SK-N-SH (cell line): ENCODE data around the gene AHNAK. TPM values are rescaled to one million over a fixed set of nuclear protein-coding genes. Genes with fewer than 3 reads are reported as not detected.

Source experiments
- CTCF ChIA-PET: fragments of 300-600, 350-600 bp; formaldehyde crosslinking; extraction: SDS; loops from one replicate; lab custom pipeline; 2021; lab: Yijun Ruan, JAX
- POLR2A ChIA-PET: fragments of 350-600 bp; sonication (Branson Sonifier 250); formaldehyde crosslinking; extraction: SDS; loops from one replicate; lab custom pipeline; 2020; ENCODE audit warnings: antibody characterized with exemption, inconsistent platforms; lab: Yijun Ruan, JAX
- DNase-seq: peaks from one replicate; pipeline ENCODE4 v3.0.0; 2012
- H2AFZ ChIP-seq: fragments of 200-600 bp; sonication (generic); 2 replicates; pipeline ENCODE4 v1.8.1; 2016; ENCODE audit warnings: antibody characterized with exemption, mild to moderate bottlenecking, low read depth
- H3F3A ChIP-seq: fragments of 200-600 bp; sonication (generic); replicated peaks from 2 replicates; pipeline ENCODE3; 2016; ENCODE audit warnings: antibody characterized with exemption, mild to moderate bottlenecking; ENCODE audit not compliant: insufficient read depth
- H3K27ac ChIP-seq, 2 experiments: fragments of 200-500 bp in 1 of 2; fragments of 200-600 bp in 1 of 2; sonication (Bioruptor generic) in 1 of 2; sonication (generic), shearing (Covaris generic) in 1 of 2; 2 replicates each; pipeline versions ENCODE4 v1.5.1 to v1.6.1; 2014 to 2016; ENCODE audit warnings: low read depth in 2 of 2, inconsistent platforms in 1 of 2, low read length in 1 of 2, mild to moderate bottlenecking in 1 of 2, mixed read lengths in 1 of 2
- H3K27me3 ChIP-seq: fragments of 200-600 bp; sonication (generic), shearing (Covaris generic); 2 replicates; pipeline ENCODE4 v1.6.1; 2016; ENCODE audit warnings: mixed run types; ENCODE audit not compliant: insufficient read depth
- H3K36me3 ChIP-seq, 2 experiments: fragments of 200-500 bp in 1 of 2; fragments of 200-600 bp in 1 of 2; sonication (Bioruptor generic) in 1 of 2; sonication (generic) in 1 of 2; replicated peaks in 1 of 2; 2 replicates each; pipeline versions ENCODE3 to v1.5.1; 2014 to 2016; ENCODE audit warnings: low read length in 1 of 2, mild to moderate bottlenecking in 1 of 2; ENCODE audit not compliant: insufficient read depth in 2 of 2, control insufficient read depth in 1 of 2
- H3K4me1 ChIP-seq, 2 experiments: fragments of 200-500 bp in 1 of 2; fragments of 200-600 bp in 1 of 2; sonication (Bioruptor generic) in 1 of 2; sonication (generic), shearing (Covaris generic) in 1 of 2; 2 replicates each; pipeline versions ENCODE4 v1.5.1 to v1.6.1; 2014 to 2016; ENCODE audit warnings: low read depth in 1 of 2, low read length in 1 of 2, mixed run types in 1 of 2; ENCODE audit not compliant: insufficient read depth in 2 of 2, control insufficient read depth in 1 of 2
- H3K4me2 ChIP-seq: fragments of 200-600 bp; sonication (generic), shearing (Covaris generic); 2 replicates; pipeline ENCODE4 v1.6.1; 2017; ENCODE audit warnings: mixed run types
- H3K4me3 ChIP-seq, 2 experiments: fragments of 200-500 bp in 1 of 2; fragments of 200-600 bp in 1 of 2; sonication (Bioruptor generic) in 1 of 2; sonication (generic), shearing (Covaris generic) in 1 of 2; 2 replicates each; pipeline versions ENCODE4 v1.5.1 to v1.8.1; 2014 to 2016; ENCODE audit warnings: low read depth in 2 of 2, inconsistent platforms in 1 of 2, low read length in 1 of 2, mild to moderate bottlenecking in 1 of 2, mixed read lengths in 1 of 2, moderate library complexity in 1 of 2
- H3K79me2 ChIP-seq: fragments of 200-600 bp; sonication (generic); 2 replicates; pipeline ENCODE4 v1.8.1; 2017; ENCODE audit warnings: mild to moderate bottlenecking; ENCODE audit not compliant: insufficient read depth
- H3K9ac ChIP-seq: fragments of 200-600 bp; sonication (generic); 2 replicates; pipeline ENCODE4 v1.6.1; 2017; ENCODE audit warnings: mixed run types
- H3K9me2 ChIP-seq: fragments of 200-600 bp; sonication (generic); 2 replicates; pipeline ENCODE4 v1.6.1; 2017; ENCODE audit warnings: mixed run types
- H3K9me3 ChIP-seq: fragments of 200-600 bp; sonication (generic); 2 replicates; pipeline ENCODE4 v1.6.1; 2017; ENCODE audit warnings: mixed run types, mild to moderate bottlenecking, moderate library complexity
- H4K20me1 ChIP-seq: fragments of 200-600 bp; sonication (generic); 2 replicates; pipeline ENCODE4 v1.6.1; 2017; ENCODE audit warnings: mild to moderate bottlenecking, mixed run types; ENCODE audit not compliant: insufficient read depth
- CHD2 ChIP-seq: fragments of 150-350 bp; IDR thresholded peaks from 2 replicates; pipeline ENCODE4 v1.6.1; 2018; ENCODE audit warnings: low read length; ENCODE audit not compliant: partially characterized antibody
- EP300 ChIP-seq, 2 experiments: IDR thresholded peaks; 2 replicates each; pipeline versions ENCODE4 v1.4.0 to v1.6.1; 2012; ENCODE audit warnings: borderline replicate concordance in 1 of 2, low read depth in 1 of 2, low read length in 1 of 2
- EZH2phosphoT487 ChIP-seq: fragments of 200-600 bp; sonication (generic); IDR thresholded peaks from 2 replicates; pipeline ENCODE4 v1.6.1; 2017; ENCODE audit warnings: low read depth, mixed run types, mild to moderate bottlenecking, antibody characterized with exemption, moderate library complexity, borderline replicate concordance
- FOSL2 ChIP-seq: IDR thresholded peaks from 2 replicates; pipeline ENCODE4 v1.4.0; 2012; ENCODE audit warnings: low read depth, mild to moderate bottlenecking, moderate library complexity, borderline replicate concordance
- FOXJ3 ChIP-seq: sonication (generic); formaldehyde crosslinking; IDR thresholded peaks from 2 replicates; pipeline ENCODE4 v1.5.1; 2020; ENCODE audit warnings: mild to moderate bottlenecking, missing genetic modification reagents
- GABPA ChIP-seq: IDR thresholded peaks from 2 replicates; pipeline ENCODE4 v1.4.0; 2012; ENCODE audit warnings: low read depth, mild to moderate bottlenecking
- GATA2 ChIP-seq: sonication (generic); formaldehyde crosslinking; IDR thresholded peaks from 2 replicates; pipeline ENCODE4 v1.5.0; 2020; ENCODE audit warnings: mild to moderate bottlenecking, missing genetic modification reagents
- MXI1 ChIP-seq: IDR thresholded peaks from 2 replicates; pipeline ENCODE4 v1.6.1; 2012; ENCODE audit warnings: mild to moderate bottlenecking, low read depth, low read length, improper control_type of control experiment
- POLR2AphosphoS5 ChIP-seq: IDR thresholded peaks from 2 replicates; pipeline ENCODE4 v1.6.1; 2012; ENCODE audit warnings: low read depth, low read length
- RAD21 ChIP-seq: IDR thresholded peaks from 2 replicates; pipeline ENCODE4 v1.6.1; 2012; ENCODE audit warnings: mild to moderate bottlenecking, low read length
- RCOR1 ChIP-seq: fragments of 150-350 bp; IDR thresholded peaks from 2 replicates; pipeline ENCODE4 v1.6.1; 2017; ENCODE audit warnings: antibody characterized with exemption, low read length
- SIN3A ChIP-seq: IDR thresholded peaks from 2 replicates; pipeline ENCODE4 v1.6.1; 2012; ENCODE audit warnings: low read depth, mild to moderate bottlenecking, low read length, moderate library complexity, borderline replicate concordance
- SMC3 ChIP-seq: IDR thresholded peaks from 2 replicates; pipeline ENCODE4 v1.6.1; 2012; ENCODE audit warnings: low read depth, low read length, improper control_type of control experiment
- TAF1 ChIP-seq: IDR thresholded peaks from 2 replicates; pipeline ENCODE4 v1.6.1; 2012; ENCODE audit warnings: low read depth, mild to moderate bottlenecking, low read length, moderate library complexity, borderline replicate concordance
- TCF12 ChIP-seq: IDR thresholded peaks from 2 replicates; pipeline ENCODE4 v1.4.0; 2012
- TEAD4 ChIP-seq: IDR thresholded peaks from 2 replicates; pipeline ENCODE4 v1.4.0; 2012; ENCODE audit warnings: mild to moderate bottlenecking, borderline replicate concordance; ENCODE audit not compliant: insufficient read depth
- WGBS: methylation state at CpG from one replicate; pipeline ENCODE4 v1.1.6; 2017; ENCODE audit warnings: low lambda C conversion rate; 5-methylcytosine and 5-hydroxymethylcytosine counted together
- polyA plus RNA-seq, 3 experiments: library from polyadenylated mRNA; depleted of rRNA; stranded (reverse); fragments of >200 nt; gene quantifications; 2 replicates each; pipeline ENCODE4 v1.2.3, GENCODE V29; 2012
- TF ChIP-seq, protein P1 (sequence below): IDR thresholded peaks from 2 replicates; pipeline ENCODE4; 2012
- TF ChIP-seq, protein P2 (sequence below): IDR thresholded peaks from 2 replicates; pipeline ENCODE4 v1.4.0; 2012; ENCODE audit warnings: low read depth
- TF ChIP-seq, protein P3 (sequence below): IDR thresholded peaks from 2 replicates; pipeline ENCODE4 v1.4.0; 2012; ENCODE audit warnings: low read depth, borderline replicate concordance
- TF ChIP-seq, protein P4 (sequence below): fragments of 150-350 bp; IDR thresholded peaks from 2 replicates; pipeline ENCODE4 v1.6.1; 2017; ENCODE audit warnings: antibody characterized with exemption, low read length, low read depth, borderline replicate concordance

Gene AHNAK
- polyA plus RNA-seq, 1 of the 3 experiments (the other 2 are of a cell fraction): 57.8 TPM

DNA sequence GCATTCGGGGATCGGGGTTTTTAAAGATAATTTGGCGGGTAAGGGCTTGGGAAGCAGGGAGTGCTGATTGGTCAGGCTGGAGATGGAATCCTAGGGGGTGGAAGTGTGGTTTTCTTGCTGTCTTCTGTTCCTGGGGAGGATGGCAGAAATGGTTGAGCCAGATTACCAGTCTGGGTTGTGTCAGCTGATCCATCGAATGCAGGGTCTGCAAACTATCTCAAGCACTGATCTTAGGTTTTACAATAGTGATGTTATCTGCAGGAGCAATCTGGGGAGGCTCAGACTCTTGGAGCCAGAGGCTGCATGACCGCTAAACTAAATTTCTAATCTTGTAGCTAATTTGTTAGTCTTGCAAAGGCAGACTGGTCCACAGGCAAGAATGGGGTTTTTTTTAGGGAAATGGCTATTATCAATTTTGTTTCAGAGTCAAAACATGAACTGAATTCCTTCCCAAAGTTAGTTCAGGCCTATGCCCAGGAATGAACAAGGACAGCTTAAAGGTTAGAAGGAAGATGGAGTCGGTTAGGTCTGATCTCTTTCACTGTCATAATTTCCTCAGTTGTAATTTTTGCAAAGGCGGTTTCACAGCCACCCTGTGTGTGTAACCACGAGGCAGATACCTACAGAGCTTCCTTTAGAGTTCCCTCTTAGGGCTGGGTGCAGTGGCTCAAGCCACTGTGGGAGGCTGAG is 117.6 kb downstream of the AHNAK start (continued):
- TF ChIP-seq SIN3A: no peak
- no peak for TF ChIP-seq TAF1
- no peak for TF ChIP-seq MXI1
- TF ChIP-seq, protein P1, sequence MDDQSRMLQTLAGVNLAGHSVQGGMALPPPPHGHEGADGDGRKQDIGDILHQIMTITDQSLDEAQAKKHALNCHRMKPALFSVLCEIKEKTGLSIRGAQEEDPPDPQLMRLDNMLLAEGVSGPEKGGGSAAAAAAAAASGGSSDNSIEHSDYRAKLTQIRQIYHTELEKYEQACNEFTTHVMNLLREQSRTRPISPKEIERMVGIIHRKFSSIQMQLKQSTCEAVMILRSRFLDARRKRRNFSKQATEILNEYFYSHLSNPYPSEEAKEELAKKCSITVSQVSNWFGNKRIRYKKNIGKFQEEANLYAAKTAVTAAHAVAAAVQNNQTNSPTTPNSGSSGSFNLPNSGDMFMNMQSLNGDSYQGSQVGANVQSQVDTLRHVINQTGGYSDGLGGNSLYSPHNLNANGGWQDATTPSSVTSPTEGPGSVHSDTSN: peak; percentile 91
- TF ChIP-seq GABPA: no peak
- peak; percentile 86 for TF ChIP-seq GATA2 (CRISPR knock-in tag)
- TF ChIP-seq, protein P2, sequence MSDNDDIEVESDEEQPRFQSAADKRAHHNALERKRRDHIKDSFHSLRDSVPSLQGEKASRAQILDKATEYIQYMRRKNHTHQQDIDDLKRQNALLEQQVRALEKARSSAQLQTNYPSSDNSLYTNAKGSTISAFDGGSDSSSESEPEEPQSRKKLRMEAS: peak; percentile 12; the same call in 1 of the 2 replicates
- no peak for TF ChIP-seq EZH2phosphoT487
- TF ChIP-seq, protein P3, sequence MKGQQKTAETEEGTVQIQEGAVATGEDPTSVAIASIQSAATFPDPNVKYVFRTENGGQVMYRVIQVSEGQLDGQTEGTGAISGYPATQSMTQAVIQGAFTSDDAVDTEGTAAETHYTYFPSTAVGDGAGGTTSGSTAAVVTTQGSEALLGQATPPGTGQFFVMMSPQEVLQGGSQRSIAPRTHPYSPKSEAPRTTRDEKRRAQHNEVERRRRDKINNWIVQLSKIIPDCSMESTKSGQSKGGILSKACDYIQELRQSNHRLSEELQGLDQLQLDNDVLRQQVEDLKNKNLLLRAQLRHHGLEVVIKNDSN: no peak; the same call in 1 of the 2 replicates

DNA sequence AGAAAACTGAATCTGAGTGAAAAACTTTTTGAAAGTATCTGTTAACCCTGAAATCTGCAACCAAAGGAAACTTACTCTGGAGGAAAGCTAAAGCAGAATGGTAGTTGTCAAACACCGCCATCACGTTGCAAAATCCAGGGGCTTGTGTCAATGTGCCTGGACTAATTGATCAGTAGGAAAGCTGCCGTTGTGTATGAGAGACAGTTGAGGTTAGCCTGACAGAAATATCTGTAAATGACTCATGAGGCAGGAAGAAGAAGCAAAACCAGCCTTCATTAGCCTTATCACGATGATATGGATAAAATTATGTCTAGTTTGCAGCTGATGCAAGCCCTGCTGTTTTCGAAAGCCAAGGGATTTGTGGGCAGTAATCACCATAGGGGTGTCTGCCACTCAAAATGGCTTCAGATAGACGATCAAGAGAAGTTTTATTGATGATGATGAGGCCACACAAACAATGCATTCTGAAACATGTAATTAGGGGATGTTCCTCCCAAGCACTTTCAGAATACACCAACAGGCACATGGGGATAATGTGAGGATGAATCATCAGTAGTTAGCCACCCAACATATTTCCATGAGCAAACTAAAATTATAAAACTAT is 118.9 kb downstream of the AHNAK start:
- peak overlapping the region; percentile 38; the same call in 1 of the 2 replicates for H3K9ac ChIP-seq
- peak; percentile 47 for DNase-seq
- H3K27me3 ChIP-seq: no peaks in the 10 kb centered on the region
- TF ChIP-seq EP300 (IDR thresholded peaks at IDR 0.05; ENCODE audit: borderline replicate concordance in 1 of 2, low read depth in 1 of 2, low read length in 1 of 2) (peak in 1 of 2 experiments; percentile 79; a peak in 2 of 4 replicates), SMC3 (no peak), SIN3A (no peak), FOXJ3 (CRISPR knock-in tag) (peak; percentile 58; the same call in 1 of the 2 replicates), CHD2 (peak; percentile 67), POLR2AphosphoS5 (no peak; the same call in 1 of the 2 replicates), GABPA (no peak), GATA2 (CRISPR knock-in tag) (peak; percentile 82), TCF12 (peak; percentile 70), FOSL2 (peak; percentile 55; the same call in 1 of the 2 replicates), RAD21 (peak; percentile 18; the same call in 1 of the 2 replicates), RCOR1 (peak; percentile 61; the same call in 1 of the 2 replicates), TEAD4 (no peak)
- TF ChIP-seq, protein P4, sequence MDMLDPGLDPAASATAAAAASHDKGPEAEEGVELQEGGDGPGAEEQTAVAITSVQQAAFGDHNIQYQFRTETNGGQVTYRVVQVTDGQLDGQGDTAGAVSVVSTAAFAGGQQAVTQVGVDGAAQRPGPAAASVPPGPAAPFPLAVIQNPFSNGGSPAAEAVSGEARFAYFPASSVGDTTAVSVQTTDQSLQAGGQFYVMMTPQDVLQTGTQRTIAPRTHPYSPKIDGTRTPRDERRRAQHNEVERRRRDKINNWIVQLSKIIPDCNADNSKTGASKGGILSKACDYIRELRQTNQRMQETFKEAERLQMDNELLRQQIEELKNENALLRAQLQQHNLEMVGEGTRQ: no peak
- TF ChIP-seq, protein P2: peak; percentile 14
- TF ChIP-seq, protein P1: peak; percentile 72
- TF ChIP-seq, all 33 proteins: peak for 10
- CTCF ChIA-PET: interaction anchor here (0.7 to 9.6 kb wide), 7 partner anchors 17 to 401 kb away, joined by 3 to 183 read pairs (median 4); no protein-coding TSS in a partner anchor
- Histone ChIP-seq H3K4me2 (peak overlapping the region; percentile 55), H3K4me1 (peaks cover 18 to 39% of the 10 kb centered on the region in 2 experiments), H3K9me3 (no peaks in the 10 kb centered on the region), H3K9me2 (no peaks in the 10 kb centered on the region), H3K79me2 (no peaks in the 10 kb centered on the region), H3K4me3 (no peak overlapping the region), H3K27ac (peak overlapping the region; percentile 76 to 77), H3F3A (peaks cover 52% of the 10 kb centered on the region), H4K20me1 (no peaks in the 10 kb centered on the region), H3K36me3 (no peaks in the 10 kb centered on the region), H2AFZ (0 out of 2 replicates have a peak overlapping the region, but pooled peaks have one; percentile 32)
- WGBS: 31% methylated on average over 6 of the region's 6 CpGs
- POLR2A ChIA-PET: interaction anchor here (1.0 to 2.2 kb wide), 2 partner anchors 16 to 27 kb away, joined by 3 to 7 read pairs; no protein-coding TSS in a partner anchor
